Esophagus muscularis mucosa (tissue), 4 donors: Measurements from ENCODE around the gene MDM1.

ENCODE experiments used
- CTCF ChIP-seq, 3 experiments: fragments of 200-600 bp in 2 of 3; fragments of 450-650 bp in 1 of 3; sonication (generic) in 2 of 3; IDR thresholded peaks; one replicate each; pipeline ENCODE4 v1.5.1; 2017 to 2019; ENCODE audit warnings: antibody characterized with exemption in 3 of 3, mild to moderate bottlenecking in 2 of 3, moderate library complexity in 1 of 3
- EP300 ChIP-seq: sonication (generic); formaldehyde crosslinking; IDR thresholded peaks from one replicate; pipeline ENCODE4 v1.6.1; 2017; ENCODE audit warnings: antibody characterized with exemption
- POLR2A ChIP-seq: fragments of 450-650 bp; IDR thresholded peaks from one replicate; pipeline ENCODE4 v1.6.1; 2017; ENCODE audit warnings: antibody characterized with exemption, moderate library complexity, mild to moderate bottlenecking, low read depth
- POLR2AphosphoS5 ChIP-seq, 2 donors: sonication (generic); formaldehyde crosslinking; IDR thresholded peaks; one replicate each; pipeline ENCODE4 v1.6.1; 2017; ENCODE audit warnings: antibody characterized with exemption in 2 of 2

GRCh38 chr12:68259318-68259940, 72.7 kb downstream of the MDM1 start:
- TF ChIP-seq POLR2AphosphoS5 (IDR thresholded peaks at IDR 0.05): no peak
- no peak for TF ChIP-seq CTCF (IDR thresholded peaks at IDR 0.05)
- TF ChIP-seq EP300: no peak
- no peak for TF ChIP-seq POLR2A
